ENCODE results near the gene SRD5A3.

DNA sequence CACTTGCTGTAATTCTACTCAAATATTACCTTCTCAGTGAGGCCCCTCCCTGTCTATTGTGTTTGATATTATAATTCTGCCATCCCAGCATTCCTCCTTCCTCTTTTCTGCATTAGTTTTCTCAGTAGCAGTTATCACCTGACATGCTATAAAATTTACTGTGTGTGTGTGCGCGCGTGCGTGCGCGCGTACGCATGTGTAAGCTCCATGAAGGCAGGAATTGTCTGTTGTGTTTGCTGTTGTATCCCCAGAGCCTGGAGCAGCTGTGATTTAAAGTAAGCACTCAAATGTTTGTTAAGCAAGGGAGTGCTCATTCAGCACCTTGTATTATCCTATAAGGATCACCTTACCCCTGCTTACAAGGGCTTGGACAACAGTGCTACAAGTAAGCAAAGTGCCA, 8.6 kb downstream of the SRD5A3 start:
- TF ChIP-seq, protein P1, sequence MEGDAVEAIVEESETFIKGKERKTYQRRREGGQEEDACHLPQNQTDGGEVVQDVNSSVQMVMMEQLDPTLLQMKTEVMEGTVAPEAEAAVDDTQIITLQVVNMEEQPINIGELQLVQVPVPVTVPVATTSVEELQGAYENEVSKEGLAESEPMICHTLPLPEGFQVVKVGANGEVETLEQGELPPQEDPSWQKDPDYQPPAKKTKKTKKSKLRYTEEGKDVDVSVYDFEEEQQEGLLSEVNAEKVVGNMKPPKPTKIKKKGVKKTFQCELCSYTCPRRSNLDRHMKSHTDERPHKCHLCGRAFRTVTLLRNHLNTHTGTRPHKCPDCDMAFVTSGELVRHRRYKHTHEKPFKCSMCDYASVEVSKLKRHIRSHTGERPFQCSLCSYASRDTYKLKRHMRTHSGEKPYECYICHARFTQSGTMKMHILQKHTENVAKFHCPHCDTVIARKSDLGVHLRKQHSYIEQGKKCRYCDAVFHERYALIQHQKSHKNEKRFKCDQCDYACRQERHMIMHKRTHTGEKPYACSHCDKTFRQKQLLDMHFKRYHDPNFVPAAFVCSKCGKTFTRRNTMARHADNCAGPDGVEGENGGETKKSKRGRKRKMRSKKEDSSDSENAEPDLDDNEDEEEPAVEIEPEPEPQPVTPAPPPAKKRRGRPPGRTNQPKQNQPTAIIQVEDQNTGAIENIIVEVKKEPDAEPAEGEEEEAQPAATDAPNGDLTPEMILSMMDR (conservative IDR thresholded peaks at IDR 0.05), result no peak
- no peak for TF ChIP-seq ZFX (IDR thresholded peaks at IDR 0.05)

Data from C4-2B (cell line).